ENCODE measurements around the gene RAB11B.

RAB11B gene

DNA sequence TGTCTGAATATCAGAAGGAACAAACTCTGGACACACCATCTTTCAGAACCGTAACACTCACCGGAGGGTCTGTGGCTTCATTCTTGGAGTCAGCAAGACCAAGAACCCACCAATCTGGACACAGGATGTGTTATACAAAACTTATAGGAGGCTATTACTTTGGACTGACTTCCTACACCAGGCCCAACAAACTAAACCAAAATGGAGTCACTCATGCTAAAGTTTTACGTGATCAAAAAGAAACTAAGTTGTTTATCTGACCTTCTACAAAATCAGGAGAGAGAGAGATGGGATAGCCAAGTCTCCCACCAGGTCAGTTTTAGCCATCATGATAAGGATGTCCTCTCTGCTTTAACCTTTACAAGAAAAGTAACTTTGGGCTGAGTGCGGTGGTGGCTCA, 3.2 kb upstream of the RAB11B start:
- Histone ChIP-seq H3K4me1 (ENCODE audit: control insufficient read depth, insufficient read depth, low read length, unreplicated experiment) (peaks cover 11% of the 10 kb centered on the region), H2AFZ (ENCODE audit: low read length, unreplicated experiment) (no peak overlapping the region), H3K79me2 (ENCODE audit: control insufficient read depth, insufficient read depth, low read length, unreplicated experiment) (peaks cover 10% of the 10 kb centered on the region), H3K36me3 (ENCODE audit: insufficient read depth, low read length) (no peaks in the 10 kb centered on the region), H3K4me3 (ENCODE audit: low read depth, low read length) (no peak overlapping the region), H3K27me3 (ENCODE audit: insufficient read depth, low read length) (no peaks in the 10 kb centered on the region), H3K27ac (ENCODE audit: low read depth, low read length) (no peak overlapping the region)

- H3K79me2 ChIP-seq (ENCODE audit: control insufficient read depth, insufficient read depth, low read length, unreplicated experiment): peaks cover 16% of the 10 kb centered on the region
- H3K27ac ChIP-seq (ENCODE audit: low read depth, low read length): no peak overlapping the region
- H3K27me3 ChIP-seq (ENCODE audit: insufficient read depth, low read length): no peaks in the 10 kb centered on the region
- H2AFZ ChIP-seq (ENCODE audit: low read length, unreplicated experiment): no peak overlapping the region
- H3K4me3 ChIP-seq (ENCODE audit: low read depth, low read length): no peak overlapping the region
- H3K4me1 ChIP-seq (ENCODE audit: control insufficient read depth, insufficient read depth, low read length, unreplicated experiment): peaks cover 12% of the 10 kb centered on the region
- H3K36me3 ChIP-seq (ENCODE audit: insufficient read depth, low read length): no peaks in the 10 kb centered on the region
Measured at GRCh38 chr19:8387688-8388611, 2.2 kb upstream of the RAB11B start.

- H3K27me3 ChIP-seq (ENCODE audit: insufficient read depth, low read length): no peaks in the 10 kb centered on the region
- no peak overlapping the region for H3K27ac ChIP-seq (ENCODE audit: low read depth, low read length)
- H3K4me1 ChIP-seq (ENCODE audit: control insufficient read depth, insufficient read depth, low read length, unreplicated experiment): peaks cover 12% of the 10 kb centered on the region
- peaks cover 22% of the 10 kb centered on the region for H3K79me2 ChIP-seq (ENCODE audit: control insufficient read depth, insufficient read depth, low read length, unreplicated experiment)
- no peak overlapping the region for H3K4me3 ChIP-seq (ENCODE audit: low read depth, low read length)
- H3K36me3 ChIP-seq (ENCODE audit: insufficient read depth, low read length): no peaks in the 10 kb centered on the region
- H2AFZ ChIP-seq (ENCODE audit: low read length, unreplicated experiment): no peak overlapping the region
Measured at GRCh38 chr19:8388612-8388958, 1.6 kb upstream of the RAB11B start.

- Histone ChIP-seq H3K4me1 (ENCODE audit: control insufficient read depth, insufficient read depth, low read length, unreplicated experiment) (peaks cover 15% of the 10 kb centered on the region), H3K27ac (ENCODE audit: low read depth, low read length) (peak overlapping the region; percentile 99), H3K36me3 (ENCODE audit: insufficient read depth, low read length) (no peaks in the 10 kb centered on the region), H2AFZ (ENCODE audit: low read length, unreplicated experiment) (peak overlapping the region; percentile 59), H3K27me3 (ENCODE audit: insufficient read depth, low read length) (no peaks in the 10 kb centered on the region), H3K4me3 (ENCODE audit: low read depth, low read length) (peak overlapping the region; percentile 98), H3K79me2 (ENCODE audit: control insufficient read depth, insufficient read depth, low read length, unreplicated experiment) (peaks cover 28% of the 10 kb centered on the region)
Measured at GRCh38 chr19:8390617-8390981, 439 bp downstream of the RAB11B start.

- Histone ChIP-seq H3K79me2 (ENCODE audit: control insufficient read depth, insufficient read depth, low read length, unreplicated experiment) (peaks cover 36% of the 10 kb centered on the region), H3K27me3 (ENCODE audit: insufficient read depth, low read length) (no peaks in the 10 kb centered on the region), H3K36me3 (ENCODE audit: insufficient read depth, low read length) (no peaks in the 10 kb centered on the region), H2AFZ (ENCODE audit: low read length, unreplicated experiment) (no peak overlapping the region), H3K4me3 (ENCODE audit: low read depth, low read length) (peak overlapping the region; percentile 98), H3K4me1 (ENCODE audit: control insufficient read depth, insufficient read depth, low read length, unreplicated experiment) (peaks cover 15% of the 10 kb centered on the region), H3K27ac (ENCODE audit: low read depth, low read length) (no peak overlapping the region)
Measured at GRCh38 chr19:8391198-8392016, 1.2 kb downstream of the RAB11B start.

DNA sequence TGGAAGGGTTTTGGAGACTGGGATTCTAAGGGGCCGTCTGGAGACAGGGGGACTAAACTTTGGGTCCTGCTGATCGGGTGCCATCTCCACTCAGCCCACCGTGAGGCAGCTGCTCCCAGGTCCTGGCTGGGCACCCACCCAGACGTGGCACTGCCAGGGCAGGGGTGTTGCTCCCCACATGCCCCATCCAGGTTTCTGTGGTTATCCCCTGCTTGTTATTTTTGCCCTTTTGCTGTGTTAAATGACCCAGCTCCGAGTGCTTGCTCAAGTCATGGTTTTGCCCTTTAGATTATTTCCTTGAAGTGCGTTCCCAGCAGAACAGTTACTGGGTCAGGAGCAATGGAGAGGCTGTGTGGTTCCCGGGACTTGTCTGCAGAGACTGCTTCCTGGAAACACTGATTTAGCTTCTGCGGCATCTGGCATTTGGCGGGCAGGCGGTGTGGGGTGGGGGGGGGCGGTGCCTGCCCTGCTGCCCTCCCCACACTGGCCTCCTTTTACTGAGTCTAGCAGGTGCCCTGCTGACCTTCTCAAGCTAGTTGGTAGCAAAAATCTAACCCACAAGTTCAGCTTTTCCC, 1.9 kb downstream of the RAB11B start:
- H3K4me1 ChIP-seq (ENCODE audit: control insufficient read depth, insufficient read depth, low read length, unreplicated experiment): peaks cover 18% of the 10 kb centered on the region
- no peak overlapping the region for H2AFZ ChIP-seq (ENCODE audit: low read length, unreplicated experiment)
- H3K4me3 ChIP-seq (ENCODE audit: low read depth, low read length): no peak overlapping the region
- H3K27me3 ChIP-seq (ENCODE audit: insufficient read depth, low read length): no peaks in the 10 kb centered on the region
- peaks cover 41% of the 10 kb centered on the region for H3K79me2 ChIP-seq (ENCODE audit: control insufficient read depth, insufficient read depth, low read length, unreplicated experiment)
- H3K27ac ChIP-seq (ENCODE audit: low read depth, low read length): no peak overlapping the region
- no peaks in the 10 kb centered on the region for H3K36me3 ChIP-seq (ENCODE audit: insufficient read depth, low read length)

DNA sequence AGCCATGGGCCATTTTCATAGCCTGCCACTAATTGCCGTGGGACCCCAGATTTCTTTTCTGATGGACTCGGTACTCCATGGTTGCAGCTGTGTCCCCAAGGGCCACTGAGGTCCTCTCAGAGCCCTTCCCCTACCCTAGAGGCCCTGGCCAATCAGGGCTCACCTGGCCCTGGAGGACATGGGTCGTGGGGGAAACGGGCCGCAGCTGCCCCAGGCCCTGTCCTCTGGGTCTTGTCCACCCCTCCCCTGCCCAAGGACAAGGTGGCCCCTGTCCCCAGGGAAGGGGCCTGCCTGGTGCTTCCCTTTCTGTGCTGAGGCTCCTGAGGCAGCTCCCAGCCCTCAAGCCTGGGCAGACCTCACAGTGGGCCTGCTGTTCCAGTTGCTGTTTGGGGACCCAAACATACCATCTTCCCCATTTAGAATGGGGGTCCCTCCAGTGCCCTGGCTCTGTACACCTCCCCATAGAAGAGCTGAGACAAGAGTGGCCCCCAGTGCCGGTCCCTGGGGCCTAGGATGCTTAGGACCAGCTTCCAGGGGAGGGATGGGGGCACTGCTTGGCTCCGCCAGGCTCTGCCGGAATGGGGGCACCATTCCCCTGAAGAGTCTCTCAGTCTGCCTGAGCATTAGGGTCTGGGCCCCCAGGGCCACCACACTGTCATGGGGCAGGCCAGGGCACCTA, 3.2 kb downstream of the RAB11B start:
- no peaks in the 10 kb centered on the region for H3K27me3 ChIP-seq (ENCODE audit: insufficient read depth, low read length)
- peaks cover 52% of the 10 kb centered on the region for H3K79me2 ChIP-seq (ENCODE audit: control insufficient read depth, insufficient read depth, low read length, unreplicated experiment)
- no peak overlapping the region for H3K27ac ChIP-seq (ENCODE audit: low read depth, low read length)
- peaks cover 22% of the 10 kb centered on the region for H3K4me1 ChIP-seq (ENCODE audit: control insufficient read depth, insufficient read depth, low read length, unreplicated experiment)
- H3K4me3 ChIP-seq (ENCODE audit: low read depth, low read length): no peak overlapping the region
- no peaks in the 10 kb centered on the region for H3K36me3 ChIP-seq (ENCODE audit: insufficient read depth, low read length)
- H2AFZ ChIP-seq (ENCODE audit: low read length, unreplicated experiment): no peak overlapping the region

- Histone ChIP-seq H3K79me2 (ENCODE audit: control insufficient read depth, insufficient read depth, low read length, unreplicated experiment) (peaks cover 55% of the 10 kb centered on the region), H3K27ac (ENCODE audit: low read depth, low read length) (no peak overlapping the region), H3K36me3 (ENCODE audit: insufficient read depth, low read length) (no peaks in the 10 kb centered on the region), H3K4me1 (ENCODE audit: control insufficient read depth, insufficient read depth, low read length, unreplicated experiment) (peaks cover 22% of the 10 kb centered on the region), H2AFZ (ENCODE audit: low read length, unreplicated experiment) (no peak overlapping the region), H3K27me3 (ENCODE audit: insufficient read depth, low read length) (no peaks in the 10 kb centered on the region), H3K4me3 (ENCODE audit: low read depth, low read length) (no peak overlapping the region)
Measured at GRCh38 chr19:8393871-8394250, 3.7 kb downstream of the RAB11B start.

DNA sequence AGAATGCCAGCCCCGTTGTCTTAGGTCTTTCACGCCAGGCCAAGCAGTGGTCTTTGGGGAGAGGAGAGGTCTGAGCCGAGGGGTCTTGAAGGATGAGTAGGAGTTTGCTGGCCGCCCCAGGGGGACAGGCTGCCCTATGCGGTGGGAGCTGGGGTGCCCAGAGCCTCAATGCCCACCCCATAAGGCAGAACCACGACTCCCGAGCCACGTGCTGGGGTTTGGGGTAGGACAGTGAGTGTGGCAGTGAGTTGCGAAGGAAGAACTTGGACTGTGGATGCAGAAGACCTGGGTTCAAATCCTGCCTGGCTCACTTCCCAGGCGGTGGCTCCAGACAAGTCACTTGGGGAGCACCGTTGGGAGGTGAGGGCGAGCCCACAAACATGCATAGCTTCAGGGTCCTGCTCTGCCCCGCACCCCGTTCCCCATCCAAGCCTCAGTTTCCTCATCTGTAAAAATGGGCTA, 5.5 kb downstream of the RAB11B start:
- no peak overlapping the region for H2AFZ ChIP-seq (ENCODE audit: low read length, unreplicated experiment)
- peaks cover 22% of the 10 kb centered on the region for H3K4me1 ChIP-seq (ENCODE audit: control insufficient read depth, insufficient read depth, low read length, unreplicated experiment)
- H3K4me3 ChIP-seq (ENCODE audit: low read depth, low read length): no peak overlapping the region
- H3K79me2 ChIP-seq (ENCODE audit: control insufficient read depth, insufficient read depth, low read length, unreplicated experiment): peaks cover 55% of the 10 kb centered on the region
- no peak overlapping the region for H3K27ac ChIP-seq (ENCODE audit: low read depth, low read length)
- H3K27me3 ChIP-seq (ENCODE audit: insufficient read depth, low read length): no peaks in the 10 kb centered on the region
- no peaks in the 10 kb centered on the region for H3K36me3 ChIP-seq (ENCODE audit: insufficient read depth, low read length)

DNA sequence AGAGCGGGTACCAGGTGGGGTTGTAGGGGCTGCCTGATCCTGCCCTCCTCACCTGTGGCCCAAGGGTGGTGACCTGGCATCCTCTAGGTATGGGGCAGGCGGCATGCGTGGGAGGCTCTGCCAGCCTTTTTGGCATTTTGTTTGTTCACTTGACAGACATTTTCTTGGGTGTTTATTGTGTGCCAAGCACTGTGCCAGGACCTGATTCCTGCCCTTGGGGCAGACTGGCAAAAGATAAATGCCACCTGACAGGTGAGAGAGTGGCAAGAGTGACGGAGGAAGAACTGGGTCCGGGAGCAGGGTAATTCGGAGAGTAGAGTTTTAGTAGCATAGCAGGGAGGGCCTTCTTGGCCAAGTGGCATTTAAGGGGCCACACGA, 6.0 kb downstream of the RAB11B start:
- Histone ChIP-seq H2AFZ (ENCODE audit: low read length, unreplicated experiment) (no peak overlapping the region), H3K4me1 (ENCODE audit: control insufficient read depth, insufficient read depth, low read length, unreplicated experiment) (peaks cover 18% of the 10 kb centered on the region), H3K27me3 (ENCODE audit: insufficient read depth, low read length) (no peaks in the 10 kb centered on the region), H3K36me3 (ENCODE audit: insufficient read depth, low read length) (no peaks in the 10 kb centered on the region), H3K27ac (ENCODE audit: low read depth, low read length) (no peak overlapping the region), H3K4me3 (ENCODE audit: low read depth, low read length) (no peak overlapping the region), H3K79me2 (ENCODE audit: control insufficient read depth, insufficient read depth, low read length, unreplicated experiment) (peaks cover 52% of the 10 kb centered on the region)
